Thoracic aorta (tissue), 2 donors: ENCODE data around the gene PRR14. TPM values are rescaled to one million over a fixed set of nuclear protein-coding genes. Genes with fewer than 3 reads are reported as not detected.

ENCODE experiments used
- ATAC-seq: fragments of 150-250 bp; one replicate; pipeline ENCODE4 v1.8.0; 2017; ENCODE audit warnings: low read depth; ENCODE audit not compliant: insufficient number of reproducible peaks, low FRiP score
- DNase-seq: peaks from one replicate; pipeline ENCODE4 v3.0.0-alpha.2; 2020; ENCODE audit warnings: low spot score
- H3K27ac ChIP-seq, 2 donors: fragments of 200-600 bp; sonication (generic); 1 replicate in 1 of 2; 2 replicates in 1 of 2; pipeline ENCODE4 v1.5.1; 2016; ENCODE audit warnings: mild to moderate bottlenecking in 2 of 2, moderate library complexity in 2 of 2
- H3K27me3 ChIP-seq: fragments of 200-600 bp; sonication (generic); replicated peaks from 2 replicates; pipeline ENCODE4 v1.6.0; 2016; ENCODE audit warnings: mild to moderate bottlenecking; ENCODE audit not compliant: insufficient read depth
- H3K36me3 ChIP-seq: fragments of 200-600 bp; sonication (generic); one replicate; pipeline ENCODE4 v1.5.1; 2016
- H3K4me1 ChIP-seq, 2 donors: fragments of 200-600 bp; sonication (generic); 1 replicate in 1 of 2; 2 replicates in 1 of 2; pipeline versions ENCODE4 v1.5.1 to v1.6.0; 2016; ENCODE audit warnings: low read depth in 2 of 2, mild to moderate bottlenecking in 1 of 2; ENCODE audit not compliant: control insufficient read depth in 1 of 2
- H3K4me3 ChIP-seq: fragments of 200-600 bp; sonication (generic); 2 replicates; pipeline ENCODE4 v1.5.1; 2016; ENCODE audit warnings: mild to moderate bottlenecking
- H3K9me3 ChIP-seq: fragments of 200-600 bp; sonication (generic); 2 replicates; pipeline ENCODE4 v1.5.1; 2016
- CTCF ChIP-seq: fragments of 200-600 bp; sonication (generic); IDR thresholded peaks from one replicate; pipeline ENCODE4 v1.5.1; 2019; ENCODE audit warnings: antibody characterized with exemption
- total RNA-seq, 2 donors: library from RNA; depleted of rRNA; stranded (reverse); fragments of >200 nt; gene quantifications; one replicate each; pipeline versions ENCODE4 v1.1.0 to v1.2.3, GENCODE V29; 2016

PRR14 gene
- total RNA-seq, 2 donors from 2014 or later = 46.1 to 57.0 TPM

- DNase-seq (no peak), ATAC-seq (no peak)
- Histone ChIP-seq H3K36me3 (peaks cover 52% of the 10 kb centered on the region), H3K9me3 (no peaks in the 10 kb centered on the region), H3K4me1 (peaks cover 13 to 40% of the 10 kb centered on the region in 2 donors), H3K4me3 (no peak overlapping the region), H3K27me3 (no peaks in the 10 kb centered on the region), H3K27ac (no peak overlapping the region)
- TF ChIP-seq CTCF = no peak
These were observed 11.7 kb downstream of the PRR14 start for GRCh38 chr16:30662449-30662848.

GRCh38 chr16:30663038-30663437 lies 12.3 kb downstream of the PRR14 start:
- Histone ChIP-seq H3K27me3 (no peaks in the 10 kb centered on the region), H3K36me3 (peaks cover 58% of the 10 kb centered on the region), H3K9me3 (no peaks in the 10 kb centered on the region), H3K4me3 (no peak overlapping the region), H3K4me1 (peaks cover 12 to 39% of the 10 kb centered on the region in 2 donors), H3K27ac (no peak overlapping the region)
- no peak for TF ChIP-seq CTCF
- ATAC-seq = no peak
- no peak for DNase-seq

GRCh38 chr16:30663820-30664219 lies 13.1 kb downstream of the PRR14 start:
- peaks cover 12 to 39% of the 10 kb centered on the region in 2 donors for H3K4me1 ChIP-seq
- H3K4me3 ChIP-seq = no peak overlapping the region
- H3K27ac ChIP-seq = no peak overlapping the region
- DNase-seq (no peak), ATAC-seq (no peak)
- no peaks in the 10 kb centered on the region for H3K9me3 ChIP-seq
- H3K27me3 ChIP-seq = no peaks in the 10 kb centered on the region
- peaks cover 65% of the 10 kb centered on the region for H3K36me3 ChIP-seq
- TF ChIP-seq CTCF = no peak

GRCh38 chr16:30664616-30665109 lies 13.9 kb downstream of the PRR14 start:
- no peak overlapping the region for H3K27ac ChIP-seq

GRCh38 chr16:30665155-30665829 lies 14.5 kb downstream of the PRR14 start:
- Histone ChIP-seq H3K4me3 (no peak overlapping the region), H3K36me3 (peaks cover 79% of the 10 kb centered on the region), H3K27ac (no peak overlapping the region), H3K4me1 (peaks cover 9 to 34% of the 10 kb centered on the region in 2 donors), H3K9me3 (no peaks in the 10 kb centered on the region), H3K27me3 (no peaks in the 10 kb centered on the region)
- ATAC-seq (no peak), DNase-seq (no peak)
- no peak for TF ChIP-seq CTCF

More at GRCh38 chr16:30664616-30665109, 13.9 kb downstream of the PRR14 start:
- no peaks in the 10 kb centered on the region for H3K27me3 ChIP-seq
- DNase-seq = no peak
- no peak overlapping the region for H3K4me3 ChIP-seq
- peaks cover 73% of the 10 kb centered on the region for H3K36me3 ChIP-seq
- TF ChIP-seq CTCF = no peak
- no peaks in the 10 kb centered on the region for H3K9me3 ChIP-seq
- peaks cover 12 to 39% of the 10 kb centered on the region in 2 donors for H3K4me1 ChIP-seq
- ATAC-seq = no peak
